Adrenal gland (tissue), 12 donors: ENCODE results near the gene CCNB2. TPM values are rescaled to one million over a fixed set of nuclear protein-coding genes. Genes with fewer than 3 reads are reported as not detected.

ENCODE experiments used
- DNase-seq, 7 donors: peaks; one replicate each; pipeline ENCODE4 v3.0.0-alpha.2; 2019 to 2020
- H3K27ac ChIP-seq, 5 donors: fragments of 200-600 bp; sonication (generic) in 4 of 5; 1 replicate in 3 of 5; 2 replicates in 2 of 5; pipeline versions ENCODE4 v1.5.1 to v1.8.0; 2016 to 2020; ENCODE audit warnings: mild to moderate bottlenecking in 1 of 5
- H3K27me3 ChIP-seq: fragments of 200-600 bp; 2 replicates; pipeline ENCODE4 v1.8.0; 2021
- H3K36me3 ChIP-seq, 2 donors: fragments of 200-600 bp; replicated peaks in 1 of 2; 1 replicate in 1 of 2; 2 replicates in 1 of 2; pipeline versions ENCODE4 v1.5.1 to v1.8.0; 2018 to 2022
- H3K4me1 ChIP-seq, 2 donors: fragments of 200-600 bp; replicated peaks in 1 of 2; 1 replicate in 1 of 2; 2 replicates in 1 of 2; pipeline versions ENCODE4 v1.5.1 to v1.8.0; 2018 to 2021
- H3K4me3 ChIP-seq, 4 donors: fragments of 200-600 bp; sonication (generic) in 3 of 4; one replicate each; pipeline ENCODE4 v1.5.1; 2016 to 2018
- H3K9me3 ChIP-seq, 3 donors: fragments of 200-600 bp; sonication (generic) in 1 of 3; replicated peaks in 1 of 3; 1 replicate in 2 of 3; 2 replicates in 1 of 3; pipeline versions ENCODE4 v1.5.1 to v1.8.0; 2016 to 2021
- CTCF ChIP-seq, 6 experiments: fragments of 450-650 bp in 4 of 6; fragments of 200-600 bp in 2 of 6; sonication (generic) in 1 of 6; IDR thresholded peaks; 1 replicate in 5 of 6; 2 replicates in 1 of 6; pipeline versions ENCODE4 v1.5.1 to v1.8.0; 2016 to 2021; ENCODE audit warnings: antibody characterized with exemption in 6 of 6, mild to moderate bottlenecking in 2 of 6, moderate library complexity in 1 of 6
- POLR2A ChIP-seq, 2 donors: fragments of 450-650 bp; IDR thresholded peaks; one replicate each; pipeline ENCODE4 v1.6.1; 2017; ENCODE audit warnings: antibody characterized with exemption in 2 of 2, mild to moderate bottlenecking in 2 of 2, moderate library complexity in 1 of 2
- WGBS, 4 donors: extraction: QIAGEN DNeasy Blood & Tissue Kit in 2 of 4; methylation state at CpG; one replicate each; pipeline versions ENCODE4 v1.1.5 to v1.1.7; 2013 to 2017; 5-methylcytosine and 5-hydroxymethylcytosine counted together
- intact Hi-C, 2 donors: fragments of 100-400 bp; cut with DNase I; formaldehyde crosslinking; loops; one replicate each; pipeline versions ENCODE4 v1.14.1 to v1.15.0; 2022 to 2023
- polyA plus RNA-seq, 3 donors: library from polyadenylated mRNA; stranded (reverse); fragments of 200-250 nt in 2 of 3; fragments of 350-450 nt in 1 of 3; fragmentation: Illumina TruSeq in 1 of 3; extraction: RNeasy Lipid Tissue Mini Kit (QIAGEN cat#74804) in 1 of 3; gene quantifications; one replicate each; pipeline ENCODE4 v1.2.3, GENCODE V29; 2013 to 2014
- total RNA-seq, 9 donors: library from RNA; depleted of rRNA in 4 of 9; stranded (reverse); fragments of >200 nt in 4 of 9; fragments of 120-200 nt in 1 of 9; fragmentation: NEBNext Ultra II Directional in 1 of 9; extraction: Animal tissue kit (Norgen Biotek cat#: 25700) in 1 of 9; gene quantifications; one replicate each; pipeline versions ENCODE4 v1.1.0 to v1.2.4, GENCODE V29; 2013 to 2023
- donor health status: healthy with polysubstance abuse.
- donor health status: Bipolar disorder and iron deficiency.
- donor health status: DM: yes; HTN: yes; CAD: no.
- donor health status: DM: no; HTN: no; CAD: no.
- donor health status: DM: no; HTN: no; CAD: no.
- donor health status: DM: yes; HTN: yes; CAD: no.

The CCNB2 gene
- total and polyA plus RNA-seq, 12 donors: 0.37 to 15.4 (median 1.4) TPM

- no peak for DNase-seq
- no peak for TF ChIP-seq POLR2A (IDR thresholded peaks at IDR 0.05)
- TF ChIP-seq CTCF (IDR thresholded peaks at IDR 0.05): no peak
- H3K9me3 ChIP-seq: no peaks in the 10 kb centered on the region
- H3K4me3 ChIP-seq: no peak overlapping the region
- intact Hi-C loops: no loop called here
- H3K27ac ChIP-seq: no peak overlapping the region
- WGBS, 4 donors: 85 to 99% (median 95%) methylated on average over 7 to 8 of the region's 8 CpGs
- H3K27me3 ChIP-seq: no peaks in the 10 kb centered on the region
- H3K36me3 ChIP-seq: peaks cover 0 to 17% of the 10 kb centered on the region in 2 donors
- H3K4me1 ChIP-seq: no peaks in the 10 kb centered on the region
Observed at GRCh38 chr15:59153466-59153865, 48.5 kb downstream of the CCNB2 start.

- H3K4me3 ChIP-seq: no peak overlapping the region
- H3K9me3 ChIP-seq: no peaks in the 10 kb centered on the region
- no peaks in the 10 kb centered on the region for H3K27me3 ChIP-seq
- no peak for TF ChIP-seq POLR2A (IDR thresholded peaks at IDR 0.05)
- TF ChIP-seq CTCF (IDR thresholded peaks at IDR 0.05): no peak
- intact Hi-C loops: no loop called here
- H3K4me1 ChIP-seq: no peaks in the 10 kb centered on the region
- H3K27ac ChIP-seq: no peak overlapping the region
- H3K36me3 ChIP-seq: peaks cover 0 to 17% of the 10 kb centered on the region in 2 donors
- DNase-seq: no peak
- 71 to 93% (median 88%) methylated on average over 6 to 8 of the region's 8 CpGs for WGBS, 4 donors
Observed at GRCh38 chr15:59154243-59154642, 49.3 kb downstream of the CCNB2 start.

- TF ChIP-seq CTCF (IDR thresholded peaks at IDR 0.05) (no peak), POLR2A (IDR thresholded peaks at IDR 0.05) (no peak)
Observed at GRCh38 chr15:59155431-59155830, 50.5 kb downstream of the CCNB2 start.

GRCh38 chr15:59157396-59157795, 52.5 kb downstream of the CCNB2 start:
- no peaks in the 10 kb centered on the region for H3K4me1 ChIP-seq
- no peak overlapping the region for H3K27ac ChIP-seq
- no peaks in the 10 kb centered on the region for H3K27me3 ChIP-seq
- no peaks in the 10 kb centered on the region for H3K9me3 ChIP-seq
- H3K36me3 ChIP-seq: peaks cover 0 to 17% of the 10 kb centered on the region in 2 donors
- no peak overlapping the region for H3K4me3 ChIP-seq
- 90 to 99% (median 98%) methylated on average over 5 of the region's 5 CpGs for WGBS, 4 donors
- intact Hi-C loops: no loop called here
- DNase-seq: no peak
- TF ChIP-seq POLR2A (IDR thresholded peaks at IDR 0.05) (no peak), CTCF (IDR thresholded peaks at IDR 0.05) (no peak)

More at GRCh38 chr15:59155431-59155830, 50.5 kb downstream of the CCNB2 start:
- Histone ChIP-seq H3K9me3 (no peaks in the 10 kb centered on the region), H3K4me1 (no peaks in the 10 kb centered on the region), H3K36me3 (peaks cover 0 to 17% of the 10 kb centered on the region in 2 donors), H3K4me3 (no peak overlapping the region), H3K27me3 (no peaks in the 10 kb centered on the region), H3K27ac (no peak overlapping the region)
- DNase-seq: no peak
- intact Hi-C loops: no loop called here
- WGBS, 4 donors: 89 to 98% (median 91%) methylated on average over 4 of the region's 4 CpGs
